Endothelial cell of umbilical vein (primary cell): ENCODE measurements around the gene PLPP3. TPM values are rescaled to one million over a fixed set of nuclear protein-coding genes. Genes with fewer than 3 reads are reported as not detected.
A peak's percentile ranks its signal among the peaks of the same experiment; 100 is the strongest.

ENCODE experiments used
- BruUV-seq: library from RNA; stranded (reverse); fragments of 400-500 nt; replicated peaks from 2 replicates; lab custom pipeline; 2021; lab: Mats Ljungman, UMichigan
- CTCF ChIA-PET: fragments of 300-600, 350-600 bp; sonication (Branson Sonifier 250); formaldehyde crosslinking; loops from one replicate; lab custom pipeline; 2021; ENCODE audit warnings: antibody characterized with exemption, inconsistent platforms; lab: Charles Lee
- POLR2A ChIA-PET: fragments of 300-600, 350-600 bp; sonication (Branson Sonifier 250); formaldehyde crosslinking; loops from one replicate; lab custom pipeline; 2021; ENCODE audit warnings: antibody characterized with exemption, inconsistent platforms; lab: Charles Lee
- DNase-seq: peaks from one replicate; pipeline ENCODE4 v3.0.0-alpha.2; 2011; ENCODE audit warnings: low read depth, low spot score
- FAIRE-seq: peaks from 2 replicates; lab custom pipeline; 2011; peaks lifted over from hg19 to GRCh38; lab: Jason Lieb, UNC
- H2AFZ ChIP-seq: 2 replicates; pipeline ENCODE4 v1.6.0; 2012; ENCODE audit warnings: low read depth, low read length, control low read depth, inconsistent platforms
- H3K27ac ChIP-seq: 2 replicates; pipeline ENCODE4 v1.5.1; 2011; ENCODE audit warnings: low read depth, mild to moderate bottlenecking, control low read depth, low read length, moderate library complexity; ENCODE audit not compliant: insufficient read depth
- H3K27me3 ChIP-seq, 2 experiments: 2 replicates each; pipeline versions ENCODE4 v1.6.0 to v1.6.1; 2011; ENCODE audit warnings: low read length in 2 of 2, mixed read lengths in 1 of 2; ENCODE audit not compliant: control insufficient read depth in 2 of 2, insufficient read depth in 2 of 2
- H3K36me3 ChIP-seq, 2 experiments: 2 replicates in 1 of 2; 3 replicates in 1 of 2; pipeline ENCODE4 v1.5.1; 2011; ENCODE audit warnings: low read length in 2 of 2, mild to moderate bottlenecking in 1 of 2, moderate library complexity in 1 of 2; ENCODE audit not compliant: control insufficient read depth in 2 of 2, insufficient read depth in 2 of 2; ENCODE audit errors: extremely low read depth in 1 of 2
- H3K4me1 ChIP-seq: 3 replicates; pipeline ENCODE4 v1.5.1; 2011; ENCODE audit warnings: mild to moderate bottlenecking, low read length; ENCODE audit not compliant: control insufficient read depth, insufficient read depth; ENCODE audit errors: extremely low read depth
- H3K4me2 ChIP-seq: 2 replicates; pipeline ENCODE4 v1.6.1; 2011; ENCODE audit warnings: low read length, control low read depth, mixed read lengths; ENCODE audit not compliant: insufficient read depth
- H3K4me3 ChIP-seq, 3 experiments: fragments of 200-600 bp in 1 of 3; sonication (generic), shearing (Covaris generic) in 1 of 3; replicated peaks in 1 of 3; 2 replicates each; pipeline ENCODE4 v1.5.1; 2011 to 2016; ENCODE audit warnings: control low read depth in 3 of 3, low read length in 3 of 3, mild to moderate bottlenecking in 2 of 3, inconsistent platforms in 1 of 3, low read depth in 1 of 3, moderate library complexity in 1 of 3; ENCODE audit not compliant: insufficient read depth in 1 of 3
- H3K79me2 ChIP-seq: 2 replicates; pipeline ENCODE4 v1.6.0; 2012; ENCODE audit warnings: low read length, inconsistent platforms; ENCODE audit not compliant: control insufficient read depth, insufficient read depth
- H3K9ac ChIP-seq: replicated peaks from 2 replicates; pipeline ENCODE3; 2011; ENCODE audit warnings: low read length, control low read depth; ENCODE audit not compliant: insufficient read depth; ENCODE audit errors: extremely low read depth
- H3K9me1 ChIP-seq: replicated peaks from 3 replicates; pipeline ENCODE4 v1.6.0; 2011; ENCODE audit warnings: mild to moderate bottlenecking, low read length; ENCODE audit not compliant: control insufficient read depth, insufficient read depth; ENCODE audit errors: extremely low read depth
- H3K9me3 ChIP-seq: replicated peaks from 2 replicates; pipeline ENCODE4 v1.5.1; 2012; ENCODE audit warnings: low read length, inconsistent platforms; ENCODE audit not compliant: control insufficient read depth, insufficient read depth
- H4K20me1 ChIP-seq: replicated peaks from 2 replicates; pipeline ENCODE3; 2011; ENCODE audit warnings: mild to moderate bottlenecking, low read length; ENCODE audit not compliant: control insufficient read depth, insufficient read depth; ENCODE audit errors: extremely low read depth
- CTCF ChIP-seq, 2 donors: IDR thresholded peaks; 1 replicate in 1 of 2; 2 replicates in 1 of 2; pipeline ENCODE4 v1.5.1; 2011; ENCODE audit warnings: low read length in 2 of 2, mild to moderate bottlenecking in 2 of 2, moderate library complexity in 2 of 2, control low read depth in 1 of 2, inconsistent platforms in 1 of 2, low read depth in 1 of 2; ENCODE audit not compliant: insufficient read depth in 1 of 2; ENCODE audit errors: extremely low read depth in 1 of 2
- EZH2 ChIP-seq: IDR thresholded peaks from 2 replicates; pipeline ENCODE4 v1.6.1; 2012; ENCODE audit warnings: borderline replicate concordance, low read depth, mild to moderate bottlenecking, moderate library complexity, low read length, inconsistent platforms; ENCODE audit not compliant: severe bottlenecking
- FOS ChIP-seq: IDR thresholded peaks from 2 replicates; pipeline ENCODE4 v1.6.1; 2011; ENCODE audit warnings: mild to moderate bottlenecking, low read length, moderate library complexity, borderline replicate concordance; ENCODE audit not compliant: insufficient read depth
- GATA2 ChIP-seq: IDR thresholded peaks from 2 replicates; pipeline ENCODE4 v1.7.0; 2011; ENCODE audit warnings: low read depth, mild to moderate bottlenecking, moderate library complexity, mixed read lengths, low read length; ENCODE audit not compliant: insufficient read length, insufficient read depth
- JUN ChIP-seq: IDR thresholded peaks from 2 replicates; pipeline ENCODE4 v1.6.1; 2011; ENCODE audit warnings: borderline replicate concordance, low read depth; ENCODE audit not compliant: insufficient read length, insufficient read depth
- MAX ChIP-seq: IDR thresholded peaks from 2 replicates; pipeline ENCODE4 v1.6.1; 2011; ENCODE audit not compliant: insufficient read depth, insufficient read length
- MYC ChIP-seq: IDR thresholded peaks from one replicate; pipeline ENCODE4 v1.6.1; 2011; ENCODE audit warnings: mild to moderate bottlenecking, low read depth, low read length
- POLR2A ChIP-seq: IDR thresholded peaks from 2 replicates; pipeline ENCODE4 v1.6.1; 2012; ENCODE audit warnings: low read depth, mild to moderate bottlenecking, control low read depth, low read length
- POLR2AphosphoS5 ChIP-seq: IDR thresholded peaks from 2 replicates; pipeline ENCODE4 v1.6.1; 2012; ENCODE audit warnings: low read depth, mild to moderate bottlenecking, control low read depth, low read length, moderate library complexity; ENCODE audit not compliant: insufficient read depth
- dilution Hi-C: fragments of 300-500 bp; cut with MboI; formaldehyde crosslinking; loops from one replicate; pipeline ENCODE4 v1.15.0; 2019; ENCODE audit warnings: low sequenced_read_pairs; ENCODE audit not compliant: extremely low pct_ligation_motif_present
- intact Hi-C: fragments of 100-400 bp; cut with micrococcal nuclease; formaldehyde crosslinking; loops from one replicate; pipeline ENCODE4 v1.10.0; 2022
- polyA plus RNA-seq, 4 experiments: library from polyadenylated mRNA; depleted of rRNA in 3 of 4; stranded (reverse) in 3 of 4; unstranded in 1 of 4; fragments of >200 nt; gene quantifications; 2 replicates each; pipeline versions ENCODE4 v1.2.1 to v1.2.3, GENCODE V29; 2011 to 2012; ENCODE audit warnings: missing spikeins in 1 of 4
- total RNA-seq: library from RNA; stranded (reverse); gene quantifications from 2 replicates; pipeline ENCODE4 v1.2.3, GENCODE V29; 2021

PLPP3 gene
- total and polyA plus RNA-seq, 2 donors (not counting 3 experiments of a cell fraction or from before 2014, with no cell fraction given), result 11.3 to 14.1 TPM

GRCh38 chr1:56505792-56506743 lies 73.3 kb downstream of the PLPP3 start:
- peak overlapping the region; percentile 49 for H3K27ac ChIP-seq
- FAIRE-seq (peak; percentile 40), DNase-seq (peak; percentile 73)
- H3K4me1 ChIP-seq, result peaks cover 29% of the 10 kb centered on the region
- BruUV-seq, result no TSS peak
- no peaks in the 10 kb centered on the region for H3K9me3 ChIP-seq
- intact Hi-C loops (loop anchor here (5.0 kb wide), 1 partner anchor 71 kb away; the partner anchor contains the start of gene PLPP3), dilution Hi-C loops (no loop called here)
- ChIA-PET POLR2A (no interaction called here), CTCF (interaction anchor here (0.5 kb wide), 1 partner anchor 73 kb away, joined by 3 read pairs; the partner anchor contains the start of gene PLPP3)
- H4K20me1 ChIP-seq, result no peaks in the 10 kb centered on the region
- peak overlapping the region; percentile 11 for H3K9ac ChIP-seq
- peak overlapping the region; percentile 68 for H2AFZ ChIP-seq
- no peak for TF ChIP-seq FOS
- no peak for TF ChIP-seq POLR2AphosphoS5
- no peak for TF ChIP-seq MAX
- TF ChIP-seq CTCF (IDR thresholded peaks at IDR 0.05; ENCODE audit: extremely low read depth in 1 of 2, insufficient read depth in 1 of 2, low read depth in 1 of 2, low read length in 2 of 2), result no peak
- no peak for TF ChIP-seq JUN
- TF ChIP-seq MYC, result no peak
- no peak for TF ChIP-seq EZH2
- TF ChIP-seq GATA2, result no peak
- no peak for TF ChIP-seq POLR2A
- peak overlapping the region; percentile 21 for H3K4me2 ChIP-seq
- no peaks in the 10 kb centered on the region for H3K9me1 ChIP-seq
- no peak overlapping the region for H3K4me3 ChIP-seq
- no peaks in the 10 kb centered on the region for H3K79me2 ChIP-seq
- H3K36me3 ChIP-seq, result peaks cover 0 to 7% of the 10 kb centered on the region in 2 experiments
- no peaks in the 10 kb centered on the region for H3K27me3 ChIP-seq
